CD4-positive, alpha-beta T cell treated with Interleukin-4 for 1 hour (primary cell): ENCODE data around the gene XYLT1.
A peak's percentile ranks its signal among the peaks of the same experiment; 100 is the strongest.

Experiments
- DNase-seq, 2 donors: peaks; one replicate each; pipeline ENCODE4 v3.0.0-alpha.2; 2020 to 2022

XYLT1 gene

DNA sequence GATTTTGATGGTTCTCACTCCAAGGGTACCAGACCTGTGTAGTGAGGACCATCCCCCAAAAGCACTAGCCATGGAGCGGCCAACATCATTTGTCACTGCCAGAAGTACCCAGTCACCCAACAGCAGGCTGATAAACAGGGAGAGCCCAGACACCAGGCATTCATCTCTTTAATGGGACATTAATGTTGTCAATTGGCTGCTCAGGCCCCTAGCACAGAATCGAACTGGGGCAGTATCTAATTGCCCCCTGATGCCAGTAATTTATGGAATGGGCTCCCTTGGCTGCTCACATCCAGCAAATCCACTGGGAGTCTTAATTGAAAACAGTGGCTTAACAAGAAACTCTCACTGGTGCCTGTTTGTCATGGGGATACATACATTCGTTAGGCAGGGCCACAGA, 344.6 kb downstream of the XYLT1 start:
- no peak for DNase-seq

DNA sequence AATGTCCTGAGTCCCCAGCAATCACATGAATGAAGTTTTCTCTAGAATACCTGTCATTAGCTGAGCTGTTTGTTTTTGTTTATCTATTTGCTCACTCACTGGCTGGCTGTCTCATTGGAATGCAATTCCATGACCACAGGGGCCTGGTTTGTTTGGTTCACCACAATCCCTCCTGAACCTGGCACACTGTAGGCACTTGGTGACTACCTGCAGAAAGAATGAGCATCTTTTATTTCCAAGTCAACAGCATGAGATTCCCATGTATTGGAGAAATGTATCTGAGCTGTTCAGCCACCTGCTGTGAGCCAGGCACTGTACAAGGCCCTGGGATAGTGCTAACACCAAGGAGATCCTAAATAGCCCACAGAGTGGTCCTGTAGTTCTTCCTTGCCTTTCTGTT, 345.1 kb downstream of the XYLT1 start:
- DNase-seq = no peak

DNA sequence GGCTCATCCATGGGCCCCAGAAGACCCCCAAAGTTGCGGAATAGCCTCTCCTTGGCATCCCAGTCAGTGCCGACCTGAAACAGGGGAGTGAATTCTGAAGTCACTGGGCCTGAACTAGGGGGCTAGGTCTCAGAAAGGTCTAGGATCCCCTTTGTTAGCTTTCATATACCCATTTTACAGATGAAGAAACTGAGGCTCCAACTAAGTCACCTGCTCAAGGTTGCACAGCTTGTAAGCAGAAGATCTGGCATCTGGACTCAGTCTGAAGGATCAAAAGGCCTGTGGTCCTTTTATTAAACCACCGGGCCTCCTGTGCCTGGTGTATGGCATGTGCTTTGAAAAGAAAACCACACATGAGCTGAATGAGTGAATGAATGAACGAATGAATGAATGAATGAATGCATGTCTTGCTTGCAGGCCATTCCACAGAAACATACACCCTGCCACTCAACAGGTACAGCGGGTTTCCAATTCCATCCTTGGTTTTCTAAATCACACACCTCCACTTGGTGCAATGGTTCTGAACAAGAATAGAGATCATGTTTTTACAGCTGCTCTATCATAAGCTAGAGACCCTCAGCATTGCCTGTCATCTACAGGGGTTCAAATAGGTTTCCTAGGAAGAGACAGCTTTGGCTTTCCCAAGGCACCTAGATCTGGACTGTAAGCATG, 352.7 kb downstream of the XYLT1 start:
- DNase-seq = no peak

DNA sequence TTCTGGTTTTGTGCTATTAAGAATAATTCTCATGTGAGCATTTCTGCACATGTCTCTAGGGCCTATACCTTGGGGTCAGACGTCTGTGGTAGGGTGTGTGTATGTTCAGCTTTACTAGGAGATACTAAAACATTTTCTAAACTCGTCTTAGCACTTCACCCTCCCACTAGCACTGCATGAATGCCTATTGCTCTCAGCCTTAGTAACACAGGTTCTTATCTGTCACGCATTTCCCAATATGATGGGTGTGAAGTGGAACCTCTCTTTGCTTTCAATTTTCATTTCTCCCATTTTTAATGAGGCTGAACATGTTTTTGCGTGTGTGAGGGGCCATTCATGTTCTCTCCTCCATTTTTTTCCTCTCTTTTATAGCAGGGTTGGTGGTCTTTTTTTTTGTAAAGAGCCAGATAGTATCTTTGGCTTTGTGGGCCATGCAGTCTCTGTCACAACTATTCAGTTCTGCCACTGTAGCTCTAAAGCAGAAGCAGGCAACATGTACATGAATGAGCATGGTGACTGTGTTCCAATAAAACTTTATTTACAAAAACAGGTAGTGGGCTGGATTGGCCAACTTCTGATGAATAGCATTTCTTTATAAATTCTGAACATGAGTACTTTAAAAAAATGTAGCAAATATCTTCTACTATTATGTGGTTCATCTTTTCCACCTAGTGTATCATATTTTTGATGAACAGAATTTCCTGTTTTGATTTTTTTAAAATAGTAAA, 354.0 kb downstream of the XYLT1 start:
- no peak for DNase-seq

DNA sequence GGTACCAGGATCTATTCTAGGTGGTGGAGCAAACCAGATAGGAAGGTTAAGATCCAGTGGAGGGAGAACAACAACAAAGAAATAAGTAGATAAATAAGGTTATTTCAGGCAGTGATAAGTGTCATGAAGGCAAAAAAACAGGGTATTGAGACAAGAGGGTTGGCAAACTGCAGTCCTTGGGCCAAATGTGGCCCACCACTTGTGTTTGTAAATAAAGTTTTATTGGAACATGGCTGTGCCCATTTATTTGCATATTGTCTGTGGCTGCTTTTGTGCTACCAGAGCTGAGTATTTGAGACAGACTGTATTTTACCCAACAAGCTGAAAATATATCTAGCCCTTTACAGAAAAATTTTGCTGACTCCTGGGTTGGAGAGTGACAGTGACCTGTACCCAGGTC, 361.3 kb downstream of the XYLT1 start:
- no peak for DNase-seq

DNA sequence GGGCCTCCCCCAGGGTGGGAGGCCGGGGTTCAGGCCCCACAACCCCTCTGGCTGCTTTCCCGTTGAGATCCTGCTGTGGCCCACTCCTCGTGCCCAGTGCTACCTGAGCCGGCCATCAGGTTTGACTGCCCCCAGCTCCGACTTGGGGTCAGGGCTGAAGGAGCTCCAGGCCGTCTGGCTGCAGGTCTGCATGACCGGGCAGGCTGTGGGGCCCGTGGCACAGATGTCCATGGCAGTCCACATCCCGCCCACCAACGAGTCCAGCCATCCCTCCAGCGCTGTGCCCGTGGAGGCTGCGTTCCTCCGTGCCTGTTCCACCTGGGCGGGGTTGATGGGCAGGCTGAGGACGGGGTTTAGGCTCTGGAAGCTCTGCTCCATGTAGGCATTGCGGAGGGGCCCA, 362.2 kb downstream of the XYLT1 start:
- no peak for DNase-seq

DNA sequence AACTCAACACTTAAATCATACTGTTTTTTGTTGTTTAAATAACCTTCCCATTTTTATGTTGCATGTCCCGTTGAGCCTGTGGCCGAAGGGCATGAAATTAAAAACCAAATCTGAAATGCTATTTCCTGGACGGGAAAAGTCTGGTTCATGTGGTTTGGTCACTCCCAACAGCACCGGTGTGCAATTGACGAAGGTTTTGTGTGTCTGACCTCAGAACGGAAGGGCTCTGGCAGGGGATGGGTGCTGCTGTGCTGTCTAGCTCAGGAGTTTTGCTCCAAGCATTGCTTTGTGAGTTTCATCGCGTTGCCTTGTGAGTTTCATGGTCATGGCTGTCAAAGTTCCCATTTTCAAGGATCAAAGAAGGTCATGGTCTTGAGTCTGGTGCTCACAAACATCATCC, 363.3 kb downstream of the XYLT1 start:
- DNase-seq = no peak

DNA sequence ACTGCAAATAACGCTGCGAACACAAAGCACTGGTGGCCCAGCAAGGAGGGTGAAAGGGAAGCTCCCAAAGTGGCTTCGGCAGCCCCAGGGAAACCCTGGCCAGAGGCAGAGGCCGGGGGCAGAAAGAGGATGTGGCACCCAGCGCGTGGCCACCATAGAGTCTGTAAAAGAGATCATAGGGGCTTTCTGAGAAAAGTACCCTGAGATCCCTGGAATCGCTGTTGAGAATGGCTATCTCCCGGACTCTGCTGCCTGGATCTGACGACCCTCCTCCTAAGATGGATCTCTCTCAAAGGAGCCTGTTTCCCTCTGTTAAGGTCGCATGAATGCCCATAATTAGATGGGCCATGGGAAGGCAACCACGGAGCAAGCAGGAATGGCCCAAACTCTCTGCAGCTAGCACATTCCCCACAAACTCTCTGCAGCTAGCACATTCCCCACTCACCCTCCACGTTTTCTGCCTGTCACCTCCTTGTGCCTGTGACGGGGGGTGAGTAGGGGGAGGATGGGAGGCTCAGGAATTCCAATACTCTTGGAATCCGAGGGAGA, 364.4 kb downstream of the XYLT1 start:
- no peak for DNase-seq

DNA sequence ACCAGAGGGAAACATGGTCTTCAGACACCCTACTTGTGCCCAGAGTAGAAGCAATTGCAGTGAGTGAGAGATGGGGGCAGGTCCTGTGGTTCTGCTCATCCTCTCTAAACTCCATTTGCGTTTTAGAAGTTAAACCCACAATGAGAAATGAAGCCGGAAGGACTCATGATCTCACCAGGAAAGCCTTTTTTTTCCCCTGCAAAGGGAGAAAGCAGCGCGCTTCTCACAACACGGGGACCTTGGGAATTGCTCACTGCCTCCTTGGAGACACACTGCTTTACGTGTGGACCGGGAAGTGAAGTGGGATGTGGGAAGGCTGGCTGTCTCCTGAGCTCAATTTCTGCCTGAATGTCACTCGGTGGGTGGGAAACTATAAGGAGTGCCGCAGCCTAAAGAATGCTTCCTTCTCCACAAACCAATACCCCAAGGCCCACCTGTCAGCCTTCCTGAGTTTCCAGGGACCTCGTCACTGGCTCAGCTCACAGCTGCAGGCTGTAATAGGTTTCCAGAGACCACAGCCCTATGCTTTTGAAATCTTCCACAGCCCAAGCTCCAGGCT, 365.4 kb downstream of the XYLT1 start:
- DNase-seq = peak in 1 of 2 donors; percentile 4

DNA sequence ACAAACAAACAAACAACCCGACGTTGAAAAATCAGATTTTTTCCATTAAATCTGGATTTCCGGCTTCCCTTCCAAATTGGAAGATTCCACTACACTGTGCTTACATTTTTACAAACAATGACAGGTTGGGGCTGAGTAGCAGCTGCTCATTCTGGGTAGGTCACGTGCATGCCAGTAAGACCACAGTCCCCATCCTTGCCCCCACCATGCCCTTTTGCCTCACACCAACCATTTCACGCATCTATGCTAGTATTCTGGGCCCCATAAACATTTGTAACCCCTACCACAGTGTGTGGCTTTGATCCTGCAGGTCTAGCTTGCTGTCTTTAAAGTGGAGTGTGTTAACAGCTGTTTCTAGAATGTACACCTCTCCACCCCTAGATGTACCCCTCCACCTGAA, 366.1 kb downstream of the XYLT1 start:
- no peak for DNase-seq

DNA sequence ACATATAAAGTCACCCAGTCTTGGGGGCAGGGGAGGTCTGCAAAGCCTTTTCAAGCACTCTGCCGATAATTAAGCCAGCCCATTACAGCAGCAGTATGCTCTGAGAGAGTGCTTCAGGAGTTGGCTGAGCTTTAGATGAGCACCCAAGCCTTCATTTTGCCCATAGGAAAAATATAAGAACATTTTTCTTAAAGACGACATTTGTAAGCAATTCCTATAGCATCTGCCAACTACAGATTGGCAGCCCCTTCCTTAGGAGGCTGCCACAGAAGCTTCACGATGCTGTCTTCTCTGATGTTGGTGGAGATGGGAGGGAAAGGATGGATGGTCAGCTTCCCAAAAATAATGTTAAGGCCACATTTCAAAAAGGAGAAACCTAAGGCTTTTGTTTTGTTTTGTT, 367.5 kb downstream of the XYLT1 start:
- DNase-seq = no peak

DNA sequence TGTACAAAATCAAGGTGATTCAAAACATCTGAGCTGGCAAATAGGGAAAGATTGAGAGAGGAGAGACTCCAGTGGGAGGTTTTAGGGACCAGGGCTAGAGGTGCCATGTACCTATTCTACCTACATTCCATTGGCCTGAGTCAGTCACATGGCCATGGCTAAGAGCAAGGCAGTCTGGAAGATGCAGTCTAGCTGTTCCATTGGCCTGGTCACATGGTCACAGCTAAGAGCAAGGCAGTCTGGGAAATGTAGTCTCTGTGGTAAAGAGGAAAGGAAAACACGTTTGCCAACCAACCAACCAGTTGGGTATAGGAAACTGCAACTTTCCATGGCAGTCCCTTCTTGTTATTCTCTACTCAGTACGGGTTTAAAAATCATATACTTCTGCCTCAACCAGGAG, 369.1 kb downstream of the XYLT1 start:
- no peak for DNase-seq

DNA sequence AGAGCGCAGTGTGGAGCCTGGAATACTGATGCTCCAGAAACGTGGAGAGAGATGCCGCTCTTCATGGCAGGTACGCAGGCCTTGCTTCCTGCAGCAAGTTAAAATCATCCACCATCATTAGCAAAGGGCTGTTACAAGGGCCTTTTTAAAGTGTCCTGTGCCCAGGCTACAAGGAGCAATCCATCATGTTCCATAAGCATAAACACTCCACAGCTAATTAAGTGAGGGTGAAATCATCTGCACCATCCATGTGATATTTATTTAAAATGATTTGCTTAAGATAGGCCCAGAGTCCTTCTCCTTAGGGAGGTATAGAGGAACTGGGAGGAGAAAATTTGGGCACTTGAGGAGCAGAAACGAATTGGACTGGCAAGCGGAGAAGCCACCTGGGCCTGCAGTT, 372.1 kb downstream of the XYLT1 start:
- no peak for DNase-seq

DNA sequence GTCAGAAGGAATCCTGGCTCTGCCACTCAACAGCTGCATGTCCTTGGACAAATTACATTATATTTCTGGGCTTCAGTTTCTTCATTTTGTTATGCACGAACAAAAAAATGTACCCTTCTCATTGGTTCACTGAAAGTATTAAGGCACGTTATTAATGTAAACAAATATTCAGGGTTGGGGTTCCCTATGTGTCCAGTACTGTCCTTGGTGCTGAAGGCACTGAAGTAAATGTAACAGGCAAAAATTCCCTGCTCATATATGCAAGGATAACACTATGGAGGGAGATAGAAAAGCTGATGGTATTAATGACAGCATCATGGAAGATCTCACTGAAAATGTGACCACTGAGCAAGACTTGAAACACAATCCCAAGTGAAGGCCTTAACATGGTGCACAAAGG, 386.6 kb downstream of the XYLT1 start:
- DNase-seq = no peak

DNA sequence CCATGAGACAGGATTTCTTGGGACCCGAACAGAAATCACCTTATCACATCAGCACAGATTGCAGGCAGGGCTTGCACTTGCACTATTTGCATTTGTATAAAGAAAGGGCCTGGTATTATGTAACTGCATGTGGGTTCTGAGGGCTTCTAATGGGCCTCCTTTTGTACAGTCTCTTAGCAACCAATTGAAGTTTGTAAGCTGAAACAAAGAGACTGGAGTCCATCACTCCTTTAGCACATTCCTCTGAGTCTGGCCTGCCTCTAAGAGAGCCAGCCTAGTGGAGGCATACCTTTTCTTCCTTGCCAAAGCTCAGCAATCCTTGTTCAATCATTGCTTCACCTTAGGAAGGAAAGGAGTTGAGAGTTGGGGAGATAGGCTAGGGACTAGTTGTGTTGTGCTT, 387.1 kb downstream of the XYLT1 start:
- DNase-seq = no peak

DNA sequence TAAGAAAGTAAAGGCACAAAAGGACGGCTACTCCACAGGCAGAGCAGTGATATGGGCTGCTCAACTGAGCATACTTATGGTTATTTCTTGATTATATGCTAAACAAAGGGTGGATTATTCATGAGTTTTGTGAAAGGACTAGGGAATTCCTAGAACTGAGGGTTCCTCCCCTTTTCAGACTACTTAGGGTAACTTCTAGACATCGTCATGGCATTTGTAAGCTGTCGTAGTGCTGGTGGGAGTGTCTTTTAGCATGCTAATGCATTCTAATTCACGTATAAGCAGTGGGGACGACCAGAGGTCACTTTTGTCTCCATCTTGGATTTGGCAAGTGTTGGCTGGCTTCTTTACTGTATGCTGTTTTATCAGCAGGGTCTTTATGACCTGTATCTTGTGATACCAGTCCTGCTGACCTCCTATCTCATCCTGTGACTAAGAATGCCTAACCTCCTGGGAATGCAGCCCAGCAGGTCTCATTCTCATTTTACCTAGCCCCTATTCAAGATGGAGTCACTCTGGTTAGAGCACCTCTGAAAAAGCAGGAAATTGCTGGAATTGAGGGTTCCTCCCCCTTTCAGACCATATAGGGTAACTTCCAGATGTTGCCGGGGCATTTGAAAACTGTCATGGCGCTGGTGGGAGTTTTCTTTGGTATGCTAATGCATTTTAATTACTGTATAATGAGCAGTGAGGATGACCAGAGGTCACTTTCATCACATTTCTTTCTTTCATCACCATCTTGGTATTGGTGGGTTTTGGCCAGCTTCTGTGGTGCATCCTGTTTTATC, 388.5 kb downstream of the XYLT1 start:
- DNase-seq = no peak

DNA sequence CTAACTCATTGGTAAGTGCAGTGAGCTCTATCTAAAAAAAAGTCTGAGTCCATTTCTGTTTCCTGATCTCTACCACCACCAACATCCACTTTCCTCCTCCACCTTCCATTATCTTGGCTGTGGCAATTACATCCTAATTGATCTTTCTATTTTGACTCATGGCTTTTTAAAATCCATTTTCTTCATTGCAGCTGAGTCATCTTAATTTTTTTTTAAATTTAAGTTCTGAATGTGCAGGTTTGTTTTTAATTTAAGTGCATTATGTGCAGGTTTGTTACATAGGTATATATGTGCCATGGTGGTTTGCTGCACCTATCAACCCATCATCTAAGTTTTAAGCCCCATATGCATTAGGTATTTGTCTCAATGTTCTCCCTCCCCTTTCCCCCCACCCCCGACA, 390.7 kb downstream of the XYLT1 start:
- DNase-seq = no peak

DNA sequence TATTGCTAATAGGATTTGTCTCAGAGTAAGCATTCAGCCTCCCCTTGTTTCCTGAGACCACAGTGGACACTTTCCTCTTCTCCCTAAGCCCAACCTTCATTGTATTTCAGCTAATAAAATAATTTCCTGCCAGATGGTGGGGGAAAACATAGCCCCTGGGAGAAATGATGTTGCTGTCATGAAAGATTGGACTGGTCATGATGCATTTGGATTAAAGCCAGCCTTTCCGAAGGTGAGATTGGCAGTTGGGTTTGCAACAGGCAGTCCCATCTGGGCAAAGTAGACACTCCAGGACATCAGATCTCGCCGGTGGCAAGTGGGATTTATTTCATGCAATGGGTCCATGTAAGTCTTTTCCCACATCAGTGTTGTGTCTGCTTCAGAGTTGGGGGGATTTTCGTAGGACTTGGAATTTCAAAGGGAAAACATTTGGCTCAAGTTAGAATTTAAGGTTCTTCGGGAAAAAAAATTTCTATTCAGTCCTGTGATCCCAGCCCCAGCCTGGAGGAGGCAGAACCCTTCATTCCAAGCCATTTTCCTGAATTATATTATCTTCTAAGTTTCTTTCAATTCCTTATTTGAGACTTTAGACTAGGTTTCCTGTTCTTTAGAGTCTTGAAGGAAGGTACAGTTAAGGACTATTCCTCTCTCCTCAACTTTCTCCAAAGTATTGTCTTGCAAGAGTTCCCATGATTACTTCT, 391.7 kb downstream of the XYLT1 start:
- no peak for DNase-seq

DNA sequence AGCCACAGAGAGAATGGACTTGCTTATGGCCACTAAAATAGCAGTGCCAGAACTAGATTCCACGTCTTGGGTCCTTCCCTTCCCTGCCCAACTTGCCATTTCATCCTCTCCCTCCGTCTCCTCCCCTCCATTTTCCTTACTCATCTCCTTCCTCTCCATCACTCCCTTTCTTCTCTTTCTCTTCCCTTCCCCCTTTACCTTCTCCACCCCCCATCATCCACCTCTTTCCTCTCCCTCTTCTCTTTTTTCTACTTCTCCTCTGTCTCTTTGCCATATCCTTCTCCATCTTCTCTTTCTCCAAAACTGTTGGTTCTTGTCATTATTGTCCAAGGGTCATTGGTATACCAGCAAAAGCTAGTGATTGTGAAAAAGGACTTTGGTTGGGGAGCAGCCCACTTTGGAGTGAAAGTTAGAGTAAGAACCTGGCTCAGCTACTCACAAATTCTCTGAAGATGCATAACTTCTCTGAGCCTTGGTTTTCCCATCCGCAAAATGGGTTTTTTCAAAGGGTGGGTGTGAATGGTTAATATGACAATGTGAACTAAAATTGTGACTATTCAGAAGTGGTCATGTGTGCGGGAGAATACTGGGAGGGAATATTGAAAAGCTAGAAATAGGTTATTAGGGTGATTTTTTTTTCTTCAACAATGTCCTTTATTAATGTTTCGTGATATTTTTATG, 393.8 kb downstream of the XYLT1 start:
- no peak for DNase-seq

DNA sequence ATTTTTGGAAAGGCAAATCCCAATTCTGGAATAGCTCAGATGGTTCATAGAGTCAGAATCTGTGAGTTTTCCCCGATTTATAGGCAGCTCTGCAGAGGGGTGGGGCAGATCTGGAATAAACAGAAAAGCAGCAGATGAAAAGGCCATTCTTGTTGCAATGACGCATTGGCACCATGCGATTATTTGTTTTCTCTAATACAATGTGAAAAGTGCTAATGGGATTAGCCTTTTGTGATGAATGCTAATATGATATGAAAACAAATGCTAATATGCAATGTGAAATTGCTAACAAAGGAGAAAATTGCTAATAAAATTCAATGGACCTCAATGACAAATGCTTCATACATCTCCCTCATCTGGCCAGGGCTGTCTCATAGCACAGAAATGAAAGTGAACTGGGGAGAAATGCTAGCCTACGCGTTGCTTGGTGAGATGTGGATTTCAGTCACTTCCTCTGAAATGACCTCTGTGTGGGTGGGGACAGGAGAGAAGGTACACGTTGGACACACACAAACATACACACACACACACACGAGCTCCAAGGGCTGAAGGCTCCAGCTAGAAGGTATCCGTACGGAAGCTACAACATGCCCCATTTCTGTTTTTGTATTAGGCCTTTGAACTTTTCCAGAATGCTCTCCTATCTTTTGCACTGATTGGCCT, 394.5 kb downstream of the XYLT1 start:
- no peak for DNase-seq

DNA sequence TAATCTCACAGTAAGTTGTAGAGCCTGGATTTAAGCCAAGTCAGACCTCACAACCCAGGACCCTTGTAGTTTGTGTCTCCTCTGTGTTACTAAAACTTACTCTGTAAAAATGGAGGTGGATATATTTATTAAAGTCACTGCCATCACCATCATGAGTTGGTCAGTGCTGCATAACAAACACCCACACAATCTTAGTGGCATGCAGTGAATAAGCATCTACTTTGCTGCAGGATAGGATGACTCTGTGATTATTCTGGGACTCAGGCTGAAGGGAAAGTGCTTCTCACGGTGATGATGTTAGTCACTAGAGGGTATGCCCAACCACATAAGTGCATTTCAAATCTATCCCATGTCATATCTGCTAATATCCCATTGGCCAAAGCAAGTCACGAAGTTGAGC, 398.7 kb downstream of the XYLT1 start:
- peak in 1 of 2 donors; percentile 7 for DNase-seq
